OCI-LY3 (cell line): ENCODE measurements around the gene CLCN3.

Source experiments
- CTCF ChIP-seq: fragments of 200-600, 300-600 bp; sonication (generic); IDR thresholded peaks from 2 replicates; pipeline ENCODE4 v1.5.1; 2014; ENCODE audit warnings: antibody characterized with exemption, low read length, low read depth
- EZH2phosphoT487 ChIP-seq: fragments of 200-600 bp; shearing (Covaris generic); IDR thresholded peaks from 2 replicates; pipeline ENCODE4 v1.6.1; 2018; ENCODE audit warnings: antibody characterized with exemption, mixed run types, low read depth

GRCh38 chr4:169698331-169698730, 78.0 kb downstream of the CLCN3 start:
- no peak for TF ChIP-seq CTCF
- TF ChIP-seq EZH2phosphoT487, result no peak
